K562 (cell line): ENCODE results near the gene PADI4. TPM values are rescaled to one million over a fixed set of nuclear protein-coding genes. Genes with fewer than 3 reads are reported as not detected.

Experiments used
- MTA3 ChIP-seq: fragments of 450-650 bp; formaldehyde crosslinking; IDR thresholded peaks from 2 replicates; pipeline ENCODE4 v1.6.1; 2017; ENCODE audit warnings: mild to moderate bottlenecking, borderline replicate concordance
- PML ChIP-seq: IDR thresholded peaks from 2 replicates; pipeline ENCODE4 v1.6.1; 2012; ENCODE audit warnings: low read length, inconsistent platforms
- POLR2B ChIP-seq: fragments of 450-650 bp; IDR thresholded peaks from 2 replicates; pipeline ENCODE4 v1.6.1; 2018; ENCODE audit warnings: low read depth; ENCODE audit not compliant: partially characterized antibody
- RAD51 ChIP-seq: fragments of 450-650 bp; IDR thresholded peaks from 2 replicates; pipeline ENCODE4 v1.7.1; 2016; ENCODE audit warnings: low read depth, mild to moderate bottlenecking, borderline replicate concordance
- RBM22 ChIP-seq: fragments of 200-400 bp; formaldehyde crosslinking; IDR thresholded peaks from 2 replicates; pipeline ENCODE4 v1.6.1; 2018; ENCODE audit warnings: low read length, low read depth; ENCODE audit not compliant: poor library complexity, severe bottlenecking
- SP1 ChIP-seq: sonication (generic); formaldehyde crosslinking; IDR thresholded peaks from 2 replicates; pipeline ENCODE4 v1.8.1; 2022; ENCODE audit warnings: mild to moderate bottlenecking, missing genetic modification reagents
- STAT5A ChIP-seq: IDR thresholded peaks from 2 replicates; pipeline ENCODE4 v1.6.1; 2012; ENCODE audit warnings: low read length, inconsistent platforms, borderline replicate concordance
- polyA plus RNA-seq, 8 experiments: library from polyadenylated mRNA; depleted of rRNA in 4 of 8; stranded (reverse) in 5 of 8; unstranded in 3 of 8; fragments of >200 nt; fragmentation: Nextera tagmentation in 2 of 8; fragmentation: Illumina TruSeq in 1 of 8; extraction: Ambion mirVana in 2 of 8; extraction: Trizol in 1 of 8; gene quantifications; 2 replicates each; pipeline versions ENCODE4 v1.2.1 to v1.2.3, GENCODE V29; 2011 to 2014; ENCODE audit warnings: inconsistent platforms in 1 of 8, missing spikeins in 1 of 8
- total RNA-seq, 7 experiments: library from RNA; depleted of rRNA in 6 of 7; stranded (reverse); fragments of >200 nt in 6 of 7; fragmentation: Illumina TruSeq in 2 of 7; extraction: Trizol in 2 of 7; gene quantifications; 2 replicates each; pipeline versions ENCODE4 v1.2.1 to v1.2.3, GENCODE V29; 2011 to 2021; ENCODE audit warnings: low replicate concordance in 1 of 7
- TF ChIP-seq, protein P1 (sequence below), 2 experiments: fragments of 450-650 bp; formaldehyde crosslinking in 1 of 2; IDR thresholded peaks; 2 replicates each; pipeline versions ENCODE4 v1.4.0 to v1.6.1; 2014 to 2020; ENCODE audit warnings: mild to moderate bottlenecking in 2 of 2, borderline replicate concordance in 1 of 2, low read depth in 1 of 2
- TF ChIP-seq, protein P2 (sequence below): fragments of 250-450 bp; sonication (Bioruptor Pico); IDR thresholded peaks from 2 replicates; pipeline ENCODE4 v1.9.0; 2021; ENCODE audit warnings: mild to moderate bottlenecking, inconsistent platforms

Gene PADI4
- total and polyA plus RNA-seq, 9 of the 15 experiments (the other 6 are each of a cell fraction or from before 2014, with no cell fraction given) = 0.22 to 0.33 TPM; not detected in 7

DNA sequence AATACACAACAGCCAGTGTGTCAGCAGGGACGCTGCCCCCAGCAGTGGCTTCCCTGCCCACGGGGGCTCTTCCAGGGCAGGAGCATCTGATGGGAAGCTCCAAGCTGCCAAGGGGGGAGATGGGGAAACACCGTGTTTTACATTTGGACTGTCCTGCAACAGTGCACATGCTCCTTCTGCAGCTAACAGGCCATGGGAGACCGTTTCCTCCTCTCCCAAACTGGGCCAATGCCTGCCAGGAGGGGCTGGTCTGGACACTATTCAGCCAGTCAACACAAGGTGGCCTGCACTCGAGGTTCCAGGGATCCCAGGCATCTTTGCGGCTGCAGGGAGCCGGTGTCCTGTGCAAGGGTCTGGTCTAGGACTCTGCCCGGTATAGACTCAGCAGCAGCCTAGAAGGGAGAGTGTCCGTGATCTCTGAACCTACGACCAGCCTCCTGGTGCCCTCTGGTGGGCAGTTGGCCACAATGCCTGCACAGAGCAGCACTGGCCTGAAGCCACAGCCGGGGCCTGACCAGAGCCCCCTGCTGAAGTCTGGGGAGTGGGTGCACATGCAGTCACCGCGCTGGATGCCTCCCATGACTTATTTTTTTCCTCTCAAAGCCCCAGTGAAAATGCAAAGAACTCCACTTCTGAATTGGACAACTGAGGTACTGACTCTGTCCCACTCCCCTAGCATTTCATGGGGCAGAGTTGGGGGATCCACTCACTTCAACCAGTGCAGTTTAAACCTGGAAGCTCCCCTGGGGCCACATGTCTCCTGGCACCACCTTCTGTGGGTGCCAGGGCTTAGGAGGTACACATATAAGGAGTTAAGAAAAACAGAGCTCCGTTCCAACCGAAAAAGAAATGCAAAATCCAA is 98.1 kb downstream of the PADI4 start (continued):
- TF ChIP-seq, protein P1, sequence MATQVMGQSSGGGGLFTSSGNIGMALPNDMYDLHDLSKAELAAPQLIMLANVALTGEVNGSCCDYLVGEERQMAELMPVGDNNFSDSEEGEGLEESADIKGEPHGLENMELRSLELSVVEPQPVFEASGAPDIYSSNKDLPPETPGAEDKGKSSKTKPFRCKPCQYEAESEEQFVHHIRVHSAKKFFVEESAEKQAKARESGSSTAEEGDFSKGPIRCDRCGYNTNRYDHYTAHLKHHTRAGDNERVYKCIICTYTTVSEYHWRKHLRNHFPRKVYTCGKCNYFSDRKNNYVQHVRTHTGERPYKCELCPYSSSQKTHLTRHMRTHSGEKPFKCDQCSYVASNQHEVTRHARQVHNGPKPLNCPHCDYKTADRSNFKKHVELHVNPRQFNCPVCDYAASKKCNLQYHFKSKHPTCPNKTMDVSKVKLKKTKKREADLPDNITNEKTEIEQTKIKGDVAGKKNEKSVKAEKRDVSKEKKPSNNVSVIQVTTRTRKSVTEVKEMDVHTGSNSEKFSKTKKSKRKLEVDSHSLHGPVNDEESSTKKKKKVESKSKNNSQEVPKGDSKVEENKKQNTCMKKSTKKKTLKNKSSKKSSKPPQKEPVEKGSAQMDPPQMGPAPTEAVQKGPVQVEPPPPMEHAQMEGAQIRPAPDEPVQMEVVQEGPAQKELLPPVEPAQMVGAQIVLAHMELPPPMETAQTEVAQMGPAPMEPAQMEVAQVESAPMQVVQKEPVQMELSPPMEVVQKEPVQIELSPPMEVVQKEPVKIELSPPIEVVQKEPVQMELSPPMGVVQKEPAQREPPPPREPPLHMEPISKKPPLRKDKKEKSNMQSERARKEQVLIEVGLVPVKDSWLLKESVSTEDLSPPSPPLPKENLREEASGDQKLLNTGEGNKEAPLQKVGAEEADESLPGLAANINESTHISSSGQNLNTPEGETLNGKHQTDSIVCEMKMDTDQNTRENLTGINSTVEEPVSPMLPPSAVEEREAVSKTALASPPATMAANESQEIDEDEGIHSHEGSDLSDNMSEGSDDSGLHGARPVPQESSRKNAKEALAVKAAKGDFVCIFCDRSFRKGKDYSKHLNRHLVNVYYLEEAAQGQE (IDR thresholded peaks at IDR 0.05; ENCODE audit: borderline replicate concordance) = peak; percentile 66; the same call in 1 of the 2 replicates
- TF ChIP-seq, protein P1 (CRISPR knock-in tag; IDR thresholded peaks at IDR 0.05; ENCODE audit: low read depth) = no peak
- TF ChIP-seq POLR2B (peak; percentile 84), RBM22 (peak; percentile 80), RAD51 (no peak), SP1 (CRISPR knock-in tag) (peak; percentile 29; the same call in 1 of the 2 replicates), MTA3 (peak; percentile 52; the same call in 1 of the 2 replicates), STAT5A (peak; percentile 23; the same call in 1 of the 2 replicates), PML (peak; percentile 49; the same call in 1 of the 2 replicates)
- TF ChIP-seq, protein P2, sequence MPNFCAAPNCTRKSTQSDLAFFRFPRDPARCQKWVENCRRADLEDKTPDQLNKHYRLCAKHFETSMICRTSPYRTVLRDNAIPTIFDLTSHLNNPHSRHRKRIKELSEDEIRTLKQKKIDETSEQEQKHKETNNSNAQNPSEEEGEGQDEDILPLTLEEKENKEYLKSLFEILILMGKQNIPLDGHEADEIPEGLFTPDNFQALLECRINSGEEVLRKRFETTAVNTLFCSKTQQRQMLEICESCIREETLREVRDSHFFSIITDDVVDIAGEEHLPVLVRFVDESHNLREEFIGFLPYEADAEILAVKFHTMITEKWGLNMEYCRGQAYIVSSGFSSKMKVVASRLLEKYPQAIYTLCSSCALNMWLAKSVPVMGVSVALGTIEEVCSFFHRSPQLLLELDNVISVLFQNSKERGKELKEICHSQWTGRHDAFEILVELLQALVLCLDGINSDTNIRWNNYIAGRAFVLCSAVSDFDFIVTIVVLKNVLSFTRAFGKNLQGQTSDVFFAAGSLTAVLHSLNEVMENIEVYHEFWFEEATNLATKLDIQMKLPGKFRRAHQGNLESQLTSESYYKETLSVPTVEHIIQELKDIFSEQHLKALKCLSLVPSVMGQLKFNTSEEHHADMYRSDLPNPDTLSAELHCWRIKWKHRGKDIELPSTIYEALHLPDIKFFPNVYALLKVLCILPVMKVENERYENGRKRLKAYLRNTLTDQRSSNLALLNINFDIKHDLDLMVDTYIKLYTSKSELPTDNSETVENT (CRISPR knock-in tag) = peak; percentile 45; the same call in 1 of the 2 replicates
- TF ChIP-seq, all 486 proteins: peak for 62
